HG03196 (cell line): ENCODE measurements around the gene SLC25A44.
A peak's percentile ranks its signal among the peaks of the same experiment; 100 is the strongest.
"Not testable (repeated sequence)": the region's sequence is repeated elsewhere in the genome, so short reads cannot be mapped to it uniquely, and the experiment has no call there.

Source experiments
- ATAC-seq: cut with Tn5 transposase; IDR thresholded peaks from one replicate; pipeline ENCODE4 v1.9.1; 2021; ENCODE audit not compliant: unreplicated experiment

The SLC25A44 gene

DNA sequence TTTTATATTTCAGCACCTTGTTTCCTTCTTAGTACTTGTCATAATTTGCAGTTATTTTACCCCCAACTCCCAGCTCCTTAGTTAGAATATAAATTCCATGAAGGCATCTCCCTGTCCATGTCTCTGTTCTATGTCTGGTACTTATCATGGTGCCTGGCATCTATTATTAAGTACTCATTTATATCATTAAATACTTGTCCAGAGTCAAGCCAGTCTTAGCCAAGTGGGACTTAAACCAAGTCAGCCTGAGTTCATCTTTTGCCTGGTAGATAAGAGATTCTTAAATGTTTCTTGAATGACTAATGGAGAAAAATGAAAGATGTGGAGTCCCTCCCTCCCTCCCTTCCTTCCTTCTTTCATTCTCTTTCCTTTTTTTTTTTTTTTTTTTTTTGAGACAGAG, 9.4 kb downstream of the SLC25A44 start:
- ATAC-seq = no peak

DNA sequence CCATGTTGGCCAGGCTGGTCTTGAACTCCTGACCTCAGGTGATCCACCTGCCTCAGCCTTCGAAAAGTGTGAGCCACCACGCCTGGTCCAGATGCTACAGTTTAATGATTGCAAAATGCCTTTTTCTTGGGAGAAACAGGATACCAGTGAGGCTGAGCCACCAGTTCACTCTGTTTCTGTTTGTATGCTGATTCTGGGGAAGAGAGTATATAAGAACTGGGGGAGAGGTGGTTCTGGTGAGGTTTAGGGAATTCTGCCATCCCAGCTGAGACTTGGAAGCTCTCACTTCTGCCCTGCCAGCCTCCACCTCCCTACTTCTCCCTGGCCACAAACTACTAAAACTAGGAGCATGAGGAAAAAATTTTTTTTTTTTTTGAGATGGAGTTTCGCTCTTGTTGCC, 10.8 kb downstream of the SLC25A44 start:
- ATAC-seq = no peak

DNA sequence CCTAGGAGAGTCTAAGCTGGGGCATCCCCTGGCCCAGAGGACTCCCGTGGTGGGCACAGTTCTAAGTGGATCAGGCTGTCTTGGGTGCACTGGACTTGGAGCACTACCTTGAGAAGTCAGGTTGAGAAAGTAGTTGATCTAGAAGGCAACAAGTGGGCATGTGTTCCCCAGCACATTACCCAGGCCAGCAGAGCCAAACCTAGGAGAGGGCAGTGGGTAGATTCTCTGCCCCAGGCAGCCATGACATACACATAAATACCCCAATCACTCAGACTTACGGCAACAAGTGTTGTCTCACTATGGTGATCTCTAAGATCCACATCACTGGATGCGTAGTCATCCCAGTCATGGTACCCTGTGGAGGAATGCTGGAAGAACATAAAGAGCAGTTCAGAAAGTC, 17.3 kb downstream of the SLC25A44 start:
- ATAC-seq = no peak

DNA sequence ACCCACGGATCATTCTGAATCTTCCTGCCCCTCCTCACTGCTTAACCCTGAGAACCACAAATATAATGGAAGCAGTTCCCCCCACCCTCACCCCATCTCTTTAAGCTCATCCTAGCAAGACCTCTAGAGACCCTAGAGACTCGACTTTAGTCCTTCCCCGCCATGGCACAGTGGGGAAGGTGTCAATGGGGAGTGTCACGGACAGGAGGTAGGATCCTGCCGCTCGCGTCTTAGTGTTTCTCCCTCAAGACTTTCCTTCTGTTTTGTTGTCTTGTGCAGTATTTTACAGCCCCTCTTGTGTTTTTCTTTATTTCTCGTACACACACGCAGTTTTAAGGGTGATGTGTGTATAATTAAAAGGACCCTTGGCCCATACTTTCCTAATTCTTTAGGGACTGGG, 18.2 kb downstream of the SLC25A44 start:
- ATAC-seq = no peak

DNA sequence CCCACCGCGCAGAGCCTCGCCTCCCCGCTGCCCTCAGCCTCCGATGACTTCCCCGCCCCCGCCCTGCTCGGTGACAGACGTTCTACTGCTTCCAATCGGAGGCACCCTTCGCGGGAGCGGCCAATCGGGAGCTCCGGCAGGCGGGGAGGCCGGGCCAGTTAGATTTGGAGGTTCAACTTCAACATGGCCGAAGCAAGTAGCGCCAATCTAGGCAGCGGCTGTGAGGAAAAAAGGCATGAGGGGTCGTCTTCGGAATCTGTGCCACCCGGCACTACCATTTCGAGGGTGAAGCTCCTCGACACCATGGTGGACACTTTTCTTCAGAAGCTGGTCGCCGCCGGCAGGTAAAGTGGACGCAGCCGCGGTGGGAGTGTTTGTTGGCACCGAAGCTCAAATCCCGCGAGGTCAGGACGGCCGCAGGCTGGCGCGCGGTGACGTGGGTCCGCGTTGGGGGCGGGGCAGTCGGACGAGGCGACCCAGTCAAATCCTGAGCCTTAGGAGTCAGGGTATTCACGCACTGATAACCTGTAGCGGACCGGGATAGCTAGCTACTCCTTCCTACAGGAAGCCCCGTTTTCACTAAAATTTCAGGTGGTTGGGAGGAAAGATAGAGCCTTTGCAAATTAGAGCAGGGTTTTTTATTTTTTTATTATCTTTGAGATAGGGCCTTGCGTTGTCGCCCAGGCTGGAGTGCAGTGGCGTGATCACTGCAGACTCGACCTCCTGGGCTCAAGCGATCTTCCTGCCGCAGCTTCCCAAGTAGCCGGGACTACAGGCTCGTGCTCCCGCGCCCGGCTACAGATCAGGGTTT, 19.1 kb downstream of the SLC25A44 start, which contains the start of gene PMF1:
Gene PMF1, plus strand, starts transcription at position 175 of the 811 bp plus-strand sequence. Its CDS starts 9 bp downstream, at position 184.
- ATAC-seq = peak; percentile 83

DNA sequence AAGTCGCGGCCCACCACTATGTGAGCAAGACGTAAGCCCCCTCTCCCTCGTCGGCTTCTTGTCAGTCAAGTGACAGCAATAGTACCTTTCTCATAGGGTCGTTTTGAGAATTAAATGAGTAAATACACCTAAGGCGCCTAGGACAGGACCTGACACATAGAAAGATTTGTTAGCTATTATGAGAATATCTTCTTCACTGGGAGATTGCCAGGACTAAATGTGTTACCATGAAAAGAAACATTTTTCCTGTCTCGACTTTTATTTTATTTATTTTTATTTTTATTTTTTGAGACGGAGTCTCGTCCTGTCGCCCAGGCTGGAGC, 19.7 kb downstream of the SLC25A44 start:
- no peak for ATAC-seq

DNA sequence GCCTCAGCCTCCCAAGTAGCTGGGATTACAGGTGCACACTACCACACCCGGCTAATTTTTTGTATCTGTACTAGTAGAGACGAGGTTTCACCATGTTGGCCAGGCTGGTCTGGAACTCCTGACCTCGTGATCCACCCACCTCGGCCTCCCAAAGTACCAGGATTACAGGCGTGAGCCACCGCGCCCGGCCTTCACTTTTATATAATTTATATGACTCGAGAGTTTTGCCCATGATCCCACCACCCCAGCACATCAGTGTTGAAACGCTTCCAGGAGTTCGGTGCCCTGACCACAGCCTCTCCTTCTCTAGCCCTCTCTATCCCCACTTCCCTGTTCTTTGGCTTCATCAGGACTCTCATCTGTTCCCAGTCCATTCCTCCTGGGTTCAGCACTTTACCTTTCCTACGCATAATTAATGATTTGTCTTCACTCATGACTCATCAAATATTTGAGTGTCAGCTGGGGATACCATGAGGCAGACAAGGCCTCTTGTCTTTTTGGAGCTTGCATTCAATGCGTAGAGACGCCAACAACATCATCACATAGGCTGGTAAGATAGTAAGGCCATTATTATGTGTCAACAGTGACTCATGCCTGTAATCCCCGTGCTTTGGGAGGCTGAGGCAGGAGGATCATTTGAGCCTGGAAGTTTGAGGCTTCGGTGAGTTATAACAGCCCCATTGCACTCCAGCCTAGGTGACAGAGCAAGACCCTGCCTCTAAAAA, 20.3 kb downstream of the SLC25A44 start:
- ATAC-seq = no peak

DNA sequence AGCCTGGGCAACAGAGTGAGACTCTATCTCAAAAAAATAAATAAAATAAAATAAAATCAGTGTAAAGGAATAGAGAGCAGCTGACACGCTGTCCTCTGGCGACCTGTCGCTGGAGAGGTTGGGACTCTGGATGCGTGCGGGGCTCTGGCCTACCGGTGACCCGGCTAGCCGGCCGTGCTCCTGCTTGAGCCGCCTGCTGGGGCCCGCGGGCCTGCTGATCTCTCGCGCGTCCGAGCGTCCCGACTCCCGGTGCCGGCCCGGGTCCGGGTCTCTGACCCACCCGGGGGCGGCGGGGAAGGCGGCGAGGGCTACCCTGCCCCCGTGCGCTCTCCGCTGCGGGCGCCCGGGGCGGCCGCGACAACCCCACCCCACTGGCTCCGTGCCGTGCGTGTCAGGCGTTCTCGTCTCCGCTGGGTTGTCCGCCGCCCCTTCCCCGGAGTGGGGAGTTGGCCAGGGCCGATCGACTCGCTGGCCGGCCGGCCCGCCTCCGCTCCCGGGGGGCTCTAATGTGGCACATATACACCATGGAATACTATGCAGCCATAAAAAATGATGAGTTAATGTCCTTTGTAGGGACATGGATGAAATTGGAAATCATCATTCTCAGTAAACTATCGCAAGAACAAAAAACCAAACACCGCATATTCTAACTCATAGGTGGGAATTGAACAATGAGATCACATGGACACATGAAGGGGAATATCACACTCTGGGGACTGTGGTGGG, 22.6 kb downstream of the SLC25A44 start:
- not testable (repeated sequence) for ATAC-seq

DNA sequence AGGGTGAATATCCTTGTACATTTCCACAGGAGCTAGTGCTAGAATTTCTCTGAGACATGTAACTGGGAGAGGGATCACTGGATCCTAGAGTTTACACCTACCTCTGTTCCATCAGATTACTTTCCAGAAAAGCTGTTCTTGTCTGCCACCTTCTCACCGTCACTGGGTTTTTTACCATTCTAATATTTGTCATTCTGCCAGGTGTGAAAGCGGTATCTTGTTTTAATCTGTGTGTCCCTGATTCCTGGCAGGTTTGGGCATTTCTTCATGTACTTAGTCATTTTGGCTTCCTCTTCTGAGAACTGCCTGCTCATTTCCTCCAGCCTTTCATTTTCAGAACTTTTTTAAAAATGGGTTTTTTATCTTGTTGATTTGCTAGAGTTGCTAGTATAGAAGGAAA, 24.0 kb downstream of the SLC25A44 start:
- no peak for ATAC-seq

DNA sequence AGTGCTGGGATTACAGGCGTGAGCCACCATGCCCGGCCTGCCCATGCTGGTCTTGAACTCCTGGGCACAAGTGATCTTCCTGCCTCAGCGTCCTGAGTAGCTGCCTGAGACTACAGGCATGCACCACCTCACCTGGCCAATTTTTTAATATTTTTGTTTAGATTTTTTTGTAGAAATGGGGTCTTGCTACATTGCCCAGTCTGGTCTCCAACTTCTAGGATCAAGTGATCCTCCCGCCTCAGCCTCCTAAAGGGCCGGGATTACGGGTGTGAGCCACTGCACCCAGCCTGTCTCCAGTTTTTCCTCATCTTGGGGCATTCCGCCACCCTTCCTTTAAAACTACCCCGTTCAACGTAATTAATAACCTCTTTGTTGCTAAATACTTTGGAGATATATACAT, 26.3 kb downstream of the SLC25A44 start:
- ATAC-seq = no peak

DNA sequence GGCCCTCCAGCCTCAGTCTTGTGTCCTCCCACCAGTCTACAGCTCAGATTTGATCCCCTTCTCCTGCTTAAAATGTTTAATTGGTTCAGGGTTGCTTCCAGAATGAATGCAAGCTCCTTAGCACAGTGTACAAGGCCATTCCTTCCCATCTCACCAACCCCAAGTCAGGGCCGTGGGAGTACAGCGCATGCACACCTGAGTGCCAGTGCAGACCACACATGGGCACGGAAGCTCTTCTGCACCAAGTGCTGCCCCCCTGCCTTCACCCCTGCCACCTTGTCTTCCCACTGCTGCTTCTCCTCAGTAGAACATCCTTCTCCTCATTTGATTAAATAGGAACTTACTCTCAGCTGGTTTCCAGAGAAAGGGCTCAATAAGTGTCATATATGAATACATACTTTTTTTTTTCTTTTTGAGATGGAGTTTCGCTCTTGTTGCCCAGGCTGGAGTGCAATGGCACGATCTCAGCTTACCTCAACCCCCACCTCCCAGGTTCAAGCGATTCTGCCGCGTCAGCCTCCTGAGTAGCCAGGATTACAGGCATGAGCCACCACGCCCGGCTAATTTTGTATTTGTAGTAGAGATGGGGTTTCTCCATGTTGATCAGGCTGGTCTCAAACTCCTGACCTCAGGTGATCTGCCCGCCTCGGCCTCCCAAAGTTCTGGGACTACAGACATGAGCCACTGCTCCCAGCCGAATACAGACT, 28.2 kb downstream of the SLC25A44 start:
- no peak for ATAC-seq

DNA sequence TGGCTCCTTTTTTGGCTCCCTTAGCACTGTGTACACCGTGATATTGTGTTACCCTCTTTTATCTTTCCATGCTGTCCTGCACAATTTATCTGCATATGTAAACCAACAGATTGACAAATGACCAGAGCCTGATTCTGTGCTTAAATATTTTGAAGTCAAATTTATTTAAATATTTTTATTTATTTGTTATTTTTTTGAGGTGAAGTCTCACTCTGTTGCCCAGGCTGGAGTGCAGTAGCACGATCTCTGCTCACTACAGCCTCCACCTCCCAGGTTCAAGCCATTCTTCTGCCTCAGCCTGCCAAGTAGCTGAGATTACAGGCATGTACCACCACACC, 31.7 kb downstream of the SLC25A44 start:
- no peak for ATAC-seq

DNA sequence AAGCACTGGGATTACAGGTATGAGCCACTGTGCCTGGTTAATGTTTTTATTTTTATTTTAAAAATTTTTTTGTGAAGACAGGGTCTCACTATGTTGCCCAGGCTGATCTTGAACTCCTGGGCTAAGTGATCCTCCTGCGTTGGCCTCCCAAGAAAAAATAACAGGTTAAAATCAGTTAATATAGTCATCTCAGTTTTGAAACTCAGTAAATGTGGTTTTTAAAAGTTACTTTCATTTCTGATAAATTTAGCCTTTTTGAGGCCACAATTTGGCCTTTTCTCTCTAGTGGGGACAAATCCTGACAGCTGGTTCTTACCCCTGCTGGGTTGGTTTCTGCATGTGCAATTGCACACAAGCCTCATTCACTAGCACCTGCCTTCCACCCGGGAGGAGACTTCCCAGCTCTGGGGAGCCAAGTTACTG, 32.2 kb downstream of the SLC25A44 start:
- ATAC-seq = peak; percentile 57

DNA sequence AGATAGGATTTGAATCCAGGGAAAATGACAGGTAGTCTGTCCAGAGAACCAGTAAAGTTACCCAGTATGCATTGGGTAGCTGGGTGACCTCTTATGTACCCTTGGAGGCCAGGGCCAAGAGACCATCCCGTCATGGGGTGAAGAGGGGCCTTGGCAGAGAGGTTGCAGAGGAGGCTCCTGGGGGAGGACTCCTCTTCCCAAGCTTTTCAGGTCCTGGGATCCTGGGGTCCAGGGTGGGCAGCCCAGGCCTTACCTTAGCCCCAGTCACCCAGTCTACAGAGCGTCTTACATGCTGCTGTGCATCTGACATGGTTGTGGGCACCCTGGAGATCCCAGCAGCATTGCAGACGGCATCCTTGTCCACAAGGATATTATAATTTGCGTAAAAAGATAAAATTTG, 32.9 kb downstream of the SLC25A44 start:
- no peak for ATAC-seq

DNA sequence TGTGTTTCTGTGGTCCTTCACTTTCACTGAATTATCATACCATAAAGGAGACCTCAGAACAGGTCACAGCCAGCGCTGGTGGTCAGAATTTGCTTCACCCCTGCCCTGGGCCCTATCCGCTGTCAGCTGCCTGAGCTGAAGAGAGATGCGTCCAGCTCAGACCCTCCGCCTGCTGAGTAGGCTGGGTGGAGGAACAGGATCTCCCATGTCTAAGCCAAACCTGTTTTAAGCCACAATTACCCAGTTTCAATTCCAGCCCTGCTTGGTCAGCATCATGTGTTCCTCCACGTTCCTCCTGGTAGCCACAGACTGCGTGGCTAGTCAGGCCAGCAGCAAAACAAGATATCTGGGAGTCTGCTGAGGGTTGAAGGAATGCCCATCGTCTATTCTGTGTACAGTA, 34.6 kb downstream of the SLC25A44 start:
- ATAC-seq = no peak

DNA sequence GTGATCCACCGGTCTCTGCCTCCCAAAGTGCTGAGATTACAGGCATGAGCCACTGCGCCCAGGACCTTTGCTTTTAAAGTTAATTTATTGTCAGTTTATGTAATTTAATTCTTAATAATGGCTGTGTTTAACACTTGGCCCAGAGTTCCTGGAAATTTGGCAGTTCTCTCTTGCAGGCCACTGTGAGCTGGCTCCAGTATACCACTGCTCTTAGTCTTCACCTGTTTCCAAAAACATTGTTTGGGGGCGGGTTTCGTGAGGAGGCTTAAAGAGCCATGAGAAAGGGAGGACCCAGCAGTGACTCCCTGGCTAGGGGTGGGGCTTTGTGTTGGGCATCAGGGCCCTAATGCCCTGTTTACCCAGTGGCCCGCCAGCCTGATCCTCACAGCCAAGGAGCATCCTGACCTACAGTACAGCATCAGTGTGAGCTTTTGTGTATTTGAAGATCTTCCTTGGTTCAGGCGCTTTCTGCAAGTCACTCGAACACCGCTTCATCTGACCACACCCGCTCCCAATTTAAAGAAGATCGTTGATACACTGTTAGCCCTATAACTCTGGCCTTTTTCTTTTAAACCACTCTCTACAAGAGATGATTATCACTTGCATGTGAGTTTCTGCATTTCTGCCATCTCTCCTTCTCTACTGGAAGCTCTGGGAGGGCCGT, 36.0 kb downstream of the SLC25A44 start:
- ATAC-seq = no peak

DNA sequence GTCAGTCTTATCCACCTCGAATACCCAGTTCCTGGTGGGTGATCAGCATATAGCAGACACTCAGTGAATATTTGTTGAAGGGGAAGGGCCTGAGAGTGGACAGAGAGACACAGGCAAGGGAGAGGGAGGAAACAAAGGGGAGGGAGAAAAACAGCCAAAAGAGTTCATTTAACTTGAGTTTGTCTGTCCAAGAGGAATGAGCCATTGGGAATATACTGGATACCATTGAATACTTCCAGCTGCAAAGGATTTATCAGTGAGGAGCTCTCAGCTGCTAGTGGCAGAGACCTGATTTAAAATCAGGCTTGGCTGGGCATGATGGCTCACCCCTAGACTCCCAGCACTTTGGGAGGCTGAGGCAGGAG, 36.6 kb downstream of the SLC25A44 start:
- no peak for ATAC-seq

DNA sequence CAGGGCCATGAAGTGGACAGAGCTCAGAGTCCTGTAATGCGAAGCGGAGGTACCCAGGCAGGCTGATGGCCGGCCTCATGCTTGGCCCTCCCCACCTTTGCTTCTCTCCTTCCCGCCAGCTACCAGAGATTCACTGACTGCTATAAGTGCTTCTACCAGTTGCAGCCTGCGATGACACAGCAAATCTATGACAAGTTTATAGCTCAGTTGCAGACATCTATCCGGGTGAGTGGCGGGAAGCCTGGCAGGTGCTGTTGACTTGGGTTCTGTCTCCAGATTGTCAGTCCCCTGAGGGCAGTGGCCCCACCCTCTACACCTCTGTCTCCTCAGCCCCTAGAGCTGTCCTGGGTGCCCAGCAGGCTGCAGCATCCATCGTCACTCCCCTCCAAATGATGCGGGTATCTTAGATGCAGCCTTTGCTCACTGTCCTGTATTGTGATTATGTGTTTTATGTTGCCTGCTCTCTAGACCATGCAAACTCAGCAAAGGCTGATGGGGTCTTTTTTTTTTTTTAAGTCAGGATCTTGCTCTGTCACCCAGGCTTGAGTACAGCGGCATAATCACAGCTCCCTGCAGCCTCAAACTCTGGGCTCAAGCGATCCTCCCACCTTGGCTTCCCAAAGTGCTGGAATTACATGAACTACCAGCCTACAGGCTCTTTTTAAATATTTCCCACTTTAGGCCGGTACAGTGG, 38.4 kb downstream of the SLC25A44 start:
- ATAC-seq = no peak

DNA sequence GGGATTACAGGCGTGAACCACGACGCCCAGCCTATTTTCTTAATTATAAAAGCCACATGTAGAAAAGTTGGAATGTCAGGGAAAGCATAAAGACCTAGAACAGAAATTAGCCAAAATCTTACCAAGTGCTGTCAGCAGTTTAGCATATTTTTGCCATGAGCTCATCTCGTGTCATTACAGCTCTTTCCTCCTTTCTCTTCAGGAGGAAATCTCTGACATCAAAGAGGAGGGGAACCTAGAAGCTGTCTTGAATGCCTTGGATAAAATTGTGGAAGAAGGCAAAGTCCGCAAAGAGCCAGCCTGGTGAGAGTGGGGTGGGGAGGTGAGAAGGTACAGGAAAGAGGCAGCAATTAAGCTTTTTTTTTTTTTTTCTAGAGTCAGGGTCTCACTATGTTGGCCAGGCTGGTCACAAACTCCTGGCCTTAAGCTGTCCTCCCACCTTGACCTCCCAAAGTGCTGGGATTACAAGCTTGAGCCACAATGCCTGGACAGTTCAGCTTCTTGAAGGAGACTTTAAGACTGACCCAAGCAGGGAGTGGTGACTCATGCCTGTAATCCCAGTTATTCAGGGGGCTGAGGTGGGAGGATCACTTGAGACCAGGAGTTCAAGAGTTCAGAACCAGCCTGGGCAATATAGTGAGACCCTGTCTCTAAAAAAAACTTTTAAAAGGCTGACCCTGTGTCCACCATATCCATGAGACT, 39.7 kb downstream of the SLC25A44 start:
- ATAC-seq = no peak

DNA sequence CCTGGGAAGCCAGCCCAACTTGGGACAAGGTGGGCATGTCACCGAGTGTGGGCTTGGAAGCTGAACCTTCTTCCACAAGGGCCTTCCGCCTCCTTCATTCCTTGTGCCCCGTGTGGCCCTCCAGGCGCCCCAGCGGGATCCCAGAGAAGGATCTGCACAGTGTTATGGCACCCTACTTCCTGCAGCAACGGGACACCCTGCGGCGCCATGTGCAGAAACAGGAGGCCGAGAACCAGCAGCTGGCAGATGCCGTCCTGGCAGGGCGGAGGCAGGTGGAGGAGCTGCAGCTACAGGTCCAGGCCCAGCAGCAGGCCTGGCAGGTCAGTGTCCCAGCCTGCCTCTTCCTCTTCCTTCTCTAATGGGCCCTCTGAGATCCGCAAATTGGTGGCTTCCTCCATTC, 42.3 kb downstream of the SLC25A44 start:
- no peak for ATAC-seq
